Measurements from ENCODE around the gene MAPK8IP3.
"Not testable (repeated sequence)": the region's sequence is repeated elsewhere in the genome, so short reads cannot be mapped to it uniquely, and the experiment has no call there.

Gene MAPK8IP3

GRCh38 chr16:1709356-1709755, 3.4 kb downstream of the MAPK8IP3 start:
- no peak for DNase-seq (ENCODE audit: low spot score)

GRCh38 chr16:1710811-1711507, 5.0 kb downstream of the MAPK8IP3 start:
- no peak for DNase-seq (ENCODE audit: low spot score)

- DNase-seq (ENCODE audit: low spot score) = no peak
Observed at GRCh38 chr16:1712791-1713261, 6.8 kb downstream of the MAPK8IP3 start.

GRCh38 chr16:1713331-1713730, 7.3 kb downstream of the MAPK8IP3 start:
- no peak for DNase-seq (ENCODE audit: low spot score)

- peak; percentile 21 for DNase-seq (ENCODE audit: low spot score)
Observed at GRCh38 chr16:1713933-1714332, 7.9 kb downstream of the MAPK8IP3 start.

GRCh38 chr16:1715220-1715619, 9.2 kb downstream of the MAPK8IP3 start:
- no peak for DNase-seq (ENCODE audit: low spot score)

- DNase-seq (ENCODE audit: low spot score) = not testable (repeated sequence)
Observed at GRCh38 chr16:1718236-1718635, 12.2 kb downstream of the MAPK8IP3 start.

- DNase-seq (ENCODE audit: low spot score) = not testable (repeated sequence)
Observed at GRCh38 chr16:1719559-1720229, 13.7 kb downstream of the MAPK8IP3 start.

- no peak for DNase-seq (ENCODE audit: low spot score)
Observed at GRCh38 chr16:1721372-1721771, 15.4 kb downstream of the MAPK8IP3 start.

- DNase-seq (ENCODE audit: low spot score) = peak; percentile 78
Observed at GRCh38 chr16:1723450-1724147, 17.6 kb downstream of the MAPK8IP3 start.

GRCh38 chr16:1724491-1724890, 18.5 kb downstream of the MAPK8IP3 start:
- no peak for DNase-seq (ENCODE audit: low spot score)

GRCh38 chr16:1726661-1727502, 20.9 kb downstream of the MAPK8IP3 start:
- DNase-seq (ENCODE audit: low spot score) = no peak

- DNase-seq (ENCODE audit: low spot score) = no peak
Observed at GRCh38 chr16:1727651-1728624, 21.9 kb downstream of the MAPK8IP3 start.

- DNase-seq (ENCODE audit: low spot score) = no peak
Observed at GRCh38 chr16:1729026-1729425, 23.0 kb downstream of the MAPK8IP3 start.

- peak; percentile 21 for DNase-seq (ENCODE audit: low spot score)
Observed at GRCh38 chr16:1729445-1729844, 23.4 kb downstream of the MAPK8IP3 start.

GRCh38 chr16:1731073-1731472, 25.1 kb downstream of the MAPK8IP3 start:
- DNase-seq (ENCODE audit: low spot score) = peak; percentile 13

- no peak for DNase-seq (ENCODE audit: low spot score)
Observed at GRCh38 chr16:1731603-1732002, 25.6 kb downstream of the MAPK8IP3 start.

GRCh38 chr16:1732071-1732470, 26.1 kb downstream of the MAPK8IP3 start:
- DNase-seq (ENCODE audit: low spot score) = no peak

- DNase-seq (ENCODE audit: low spot score) = not testable (repeated sequence)
Observed at GRCh38 chr16:1732551-1732987, 26.6 kb downstream of the MAPK8IP3 start.

- DNase-seq (ENCODE audit: low spot score) = peak; percentile 16
Observed at GRCh38 chr16:1734123-1734522, 28.1 kb downstream of the MAPK8IP3 start.

- no peak for DNase-seq (ENCODE audit: low spot score)
Observed at GRCh38 chr16:1734816-1735215, 28.8 kb downstream of the MAPK8IP3 start.
